G401 (cell line): ENCODE measurements around the gene PRKCH. TPM values are rescaled to one million over a fixed set of nuclear protein-coding genes. Genes with fewer than 3 reads are reported as not detected.

Experiments used
- DNase-seq: peaks from one replicate; pipeline ENCODE4 v3.0.0-alpha.2; 2015; ENCODE audit warnings: low spot score
- in situ Hi-C: cut with HindIII; loops from 2 replicates; pipeline ENCODE4 v1.10.0; 2016; ENCODE audit warnings: low sequenced_read_pairs, mixed read lengths
- total RNA-seq: library from RNA; depleted of rRNA; stranded (reverse); fragments of >200 nt; shearing (Covaris generic); gene quantifications from 2 replicates; pipeline ENCODE4 v1.2.3, GENCODE V29; 2014

PRKCH gene
- total RNA-seq, 1 experiment from 2014 or later, result not detected

DNA sequence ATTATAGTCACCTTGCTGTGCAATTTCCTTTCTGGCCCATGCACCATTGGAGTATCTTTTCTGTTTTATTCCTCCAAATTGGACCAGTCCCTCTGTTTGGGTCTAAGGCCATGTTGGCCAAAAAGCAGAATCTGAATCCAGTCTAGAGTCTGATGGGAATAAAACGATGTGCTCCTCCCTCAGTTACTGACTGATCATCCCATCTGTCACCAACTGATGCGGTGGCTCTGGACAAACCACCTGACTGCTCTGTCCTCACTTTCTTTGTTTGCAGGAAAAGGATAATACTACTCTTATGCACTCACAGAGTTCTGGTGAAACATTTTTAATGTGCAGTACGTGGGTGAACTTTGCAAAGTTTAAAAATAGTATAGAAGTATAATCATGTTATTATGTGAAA is 253.7 kb downstream of the PRKCH start:
- no peak for DNase-seq
- in situ Hi-C loops, result no loop called here

DNA sequence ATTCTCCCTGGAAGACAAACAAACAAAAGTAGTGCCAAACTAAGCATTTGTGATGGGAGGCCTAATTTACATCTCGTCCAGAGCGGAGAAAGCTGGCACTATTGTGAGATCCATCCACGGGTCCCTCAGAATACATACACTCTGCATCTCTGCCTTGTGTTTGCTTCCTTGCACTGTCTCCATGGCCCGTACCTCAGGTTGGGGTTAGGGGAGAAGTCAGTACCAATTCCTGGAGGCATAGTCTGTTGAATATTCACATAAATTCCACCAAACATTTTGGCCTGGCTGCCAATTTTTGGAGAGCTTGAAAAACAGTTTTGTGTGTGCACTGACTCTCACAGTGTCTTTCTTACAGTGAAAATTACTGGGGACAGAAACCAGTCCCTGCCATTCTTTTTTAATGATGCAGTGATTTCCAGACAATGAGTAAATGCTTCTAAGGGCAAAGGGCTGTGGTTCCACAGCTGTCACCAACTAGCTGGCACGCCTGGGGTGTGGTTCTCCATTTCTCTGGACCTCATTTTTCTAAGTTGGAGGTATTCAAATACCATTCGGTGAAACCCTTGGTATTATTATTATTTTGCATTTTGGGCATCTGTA is 254.3 kb downstream of the PRKCH start:
- no peak for DNase-seq
- in situ Hi-C loops, result no loop called here

DNA sequence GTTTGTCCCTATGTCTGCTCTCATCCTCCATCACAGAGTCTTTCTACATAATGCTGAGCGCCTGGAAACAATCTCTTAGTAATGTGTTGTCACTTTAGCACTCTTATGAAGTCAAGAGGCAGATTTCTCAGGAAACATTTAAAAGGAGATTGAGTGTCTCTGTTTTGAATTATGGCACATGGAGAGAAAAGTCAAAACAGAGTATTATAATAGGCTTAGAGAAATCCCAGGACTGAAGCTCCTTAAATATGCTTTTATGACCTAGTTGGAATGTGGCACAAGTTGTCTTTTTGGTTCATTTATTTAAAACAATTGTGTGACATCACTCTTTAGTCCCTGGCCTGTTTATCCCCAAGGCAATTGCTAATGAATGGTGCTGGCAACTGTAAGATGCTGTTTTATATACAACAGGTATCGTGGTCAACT is 256.1 kb downstream of the PRKCH start:
- in situ Hi-C loops, result no loop called here
- no peak for DNase-seq

DNA sequence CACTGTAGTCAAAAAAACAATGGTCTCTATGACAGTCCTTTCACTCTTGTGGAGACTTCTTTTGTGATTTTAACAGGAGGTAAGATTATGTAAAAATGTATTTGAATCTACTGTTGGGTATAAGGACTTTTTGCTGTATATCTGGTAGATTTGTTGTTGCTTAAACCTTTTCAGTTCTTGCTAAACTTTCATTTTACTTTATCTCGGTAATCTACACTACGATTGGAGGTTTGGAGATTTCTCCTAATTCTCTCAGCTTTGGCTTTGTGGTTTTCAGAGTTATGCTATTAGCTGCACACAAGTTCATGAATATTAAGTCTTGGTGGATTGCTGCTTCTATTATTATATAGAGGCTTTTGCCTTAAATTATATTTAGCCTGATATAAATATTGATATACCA is 257.4 kb downstream of the PRKCH start:
- no peak for DNase-seq
- in situ Hi-C loops, result no loop called here

DNA sequence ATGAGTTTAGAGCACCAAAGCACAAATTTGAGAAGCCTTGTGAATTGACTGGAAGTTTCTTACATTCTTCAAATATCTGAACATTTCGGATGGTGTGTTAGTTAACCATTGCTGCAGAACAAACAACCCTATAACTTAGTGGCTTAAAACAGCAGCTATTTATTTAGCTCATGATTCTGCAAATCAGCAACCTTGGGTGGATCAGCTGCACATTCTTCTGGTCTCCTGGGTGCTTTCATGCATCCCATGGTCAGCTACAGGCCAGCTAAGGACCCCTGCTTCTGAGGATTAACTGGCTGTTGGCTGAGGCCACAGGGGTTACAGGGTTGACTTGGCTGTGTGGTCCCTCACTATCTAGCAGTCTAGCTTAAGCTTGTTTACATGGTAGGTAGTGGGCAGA is 260.0 kb downstream of the PRKCH start:
- in situ Hi-C loops, result no loop called here
- DNase-seq, result no peak

DNA sequence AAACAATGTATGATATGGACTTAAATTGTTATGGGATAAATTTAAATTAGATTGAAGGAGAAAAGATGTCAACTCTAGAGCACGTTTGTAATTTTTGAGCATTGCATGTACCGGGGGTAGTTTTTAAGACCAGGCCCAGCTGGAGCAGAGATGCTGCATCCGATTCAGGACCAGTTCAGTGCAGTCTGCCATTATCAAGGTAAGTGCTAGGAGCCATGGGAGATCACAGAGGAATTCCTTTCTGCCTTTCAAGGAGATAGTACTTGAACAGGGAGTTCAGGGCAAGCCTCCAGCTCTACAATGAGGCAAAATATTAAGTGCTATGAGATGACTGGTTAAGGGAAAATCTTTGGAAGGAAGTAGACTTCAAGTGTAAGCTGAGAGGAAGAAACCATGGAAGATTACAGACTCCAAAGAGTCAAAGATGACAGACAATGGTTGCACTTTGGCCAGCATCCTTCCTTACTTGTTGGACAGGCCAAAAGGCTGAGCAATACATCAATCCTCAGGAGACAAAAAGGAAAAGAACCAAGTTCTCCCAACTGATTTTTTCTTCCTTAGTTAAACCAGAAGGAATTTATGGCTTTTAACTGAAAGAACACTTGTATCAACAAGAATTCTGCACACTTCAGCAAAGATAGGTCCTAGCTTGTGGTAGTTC is 260.7 kb downstream of the PRKCH start:
- in situ Hi-C loops, result no loop called here
- no peak for DNase-seq

DNA sequence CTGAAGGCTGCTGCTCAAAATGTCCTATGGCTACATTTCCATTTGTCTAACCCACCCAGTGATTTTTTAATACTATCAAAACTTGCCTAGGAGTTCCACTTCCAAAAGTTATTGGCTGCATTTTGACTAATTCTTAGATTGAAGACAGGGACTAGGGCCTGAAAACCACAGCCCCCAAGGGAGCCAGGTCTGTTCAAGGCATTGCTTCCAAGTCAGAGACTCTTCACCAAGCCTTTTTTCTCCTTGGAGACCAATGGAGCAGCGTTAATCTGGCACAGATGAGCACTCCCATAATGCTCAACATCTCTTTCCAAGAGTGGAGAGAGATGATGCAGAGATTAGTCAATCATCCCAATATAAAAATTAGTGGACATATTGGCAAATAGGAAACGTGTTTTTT is 261.4 kb downstream of the PRKCH start:
- no peak for DNase-seq
- in situ Hi-C loops, result no loop called here

DNA sequence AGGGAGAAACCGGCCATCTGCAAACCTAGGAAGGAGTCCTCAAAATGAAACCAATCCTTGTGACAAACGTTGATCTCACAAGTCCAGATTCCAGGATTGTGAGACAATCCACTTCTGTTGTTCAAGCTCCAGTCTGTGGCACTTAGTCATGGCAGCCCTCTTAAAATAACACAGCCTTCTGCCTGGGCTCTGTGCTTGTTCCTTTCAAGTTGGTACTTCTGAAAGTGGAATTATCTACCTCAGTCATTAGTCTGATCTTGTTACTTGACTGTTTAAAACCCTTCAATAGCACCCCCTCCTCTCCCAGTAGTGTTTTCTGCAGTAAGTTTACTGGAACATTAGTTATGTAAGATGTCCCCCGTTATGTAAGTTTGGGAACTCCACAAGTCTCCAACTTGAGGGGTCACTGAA is 263.0 kb downstream of the PRKCH start:
- no peak for DNase-seq
- in situ Hi-C loops, result no loop called here

DNA sequence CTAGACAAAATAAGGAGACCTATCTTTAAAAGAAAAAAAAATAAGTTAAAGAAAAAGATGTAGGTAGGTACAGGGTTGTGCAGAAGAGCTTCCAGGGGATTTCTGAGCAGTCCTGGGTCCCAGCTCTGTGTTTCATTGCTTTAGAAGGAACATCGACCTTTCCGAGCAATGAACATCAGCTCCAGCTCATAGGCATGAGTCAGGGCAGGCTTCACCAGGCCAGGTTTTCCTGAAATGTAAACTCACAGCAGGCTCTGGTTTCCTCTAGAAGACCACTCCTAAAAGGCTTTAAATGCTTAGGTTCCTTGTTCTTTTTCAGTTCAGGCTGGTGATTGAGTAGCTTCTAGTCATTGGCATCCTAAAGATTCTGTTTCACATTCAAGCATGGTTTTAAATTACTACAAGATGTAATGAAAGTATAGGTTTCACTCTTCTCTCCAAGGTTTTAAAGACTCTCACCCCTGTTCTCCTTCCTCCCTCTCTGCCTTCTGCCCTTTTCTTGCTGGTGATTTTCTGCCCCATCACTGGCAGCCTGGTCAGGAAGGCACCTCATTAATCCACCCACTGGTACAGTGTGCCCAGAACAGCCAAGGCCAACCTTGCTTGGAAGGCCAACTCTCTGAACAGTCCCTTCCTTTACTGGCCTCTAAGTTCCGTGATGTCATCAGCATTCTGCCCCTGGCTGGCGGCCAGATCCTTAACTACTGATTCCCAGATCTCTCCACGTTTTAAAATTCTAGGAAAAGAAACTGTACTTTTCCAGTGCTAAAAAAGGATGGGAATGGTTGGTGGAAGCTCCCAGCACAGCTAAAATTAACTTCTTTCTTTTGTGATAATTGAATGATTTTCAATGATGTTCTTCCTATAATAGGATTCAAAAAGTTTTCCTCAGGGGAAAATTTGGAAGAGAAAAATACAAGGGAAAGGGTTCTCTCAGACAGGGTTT is 264.5 kb downstream of the PRKCH start:
- DNase-seq, result no peak
- in situ Hi-C loops, result no loop called here

DNA sequence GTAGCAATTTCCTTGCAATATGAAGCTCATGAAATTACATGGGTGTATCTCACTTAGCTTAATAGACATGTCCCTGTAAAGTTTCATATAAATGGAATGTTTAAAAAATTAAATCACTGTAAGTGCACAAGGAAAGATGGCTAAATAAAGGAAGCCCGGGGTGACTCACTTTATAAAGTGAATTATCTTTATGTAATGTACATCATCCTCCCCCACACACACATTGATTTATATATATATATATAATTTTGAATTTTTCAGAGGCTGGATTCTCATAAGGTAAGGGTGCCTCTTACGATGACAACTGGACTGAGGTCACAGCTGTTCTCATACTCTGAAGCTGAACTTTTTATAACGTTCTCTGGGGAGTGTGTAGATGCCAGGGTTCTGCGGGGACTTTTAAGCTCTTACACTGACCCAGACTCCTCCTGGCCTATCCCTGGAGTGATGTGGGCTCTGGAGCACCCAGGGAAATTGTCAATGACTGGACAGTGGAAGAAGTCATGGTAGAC is 265.2 kb downstream of the PRKCH start:
- no peak for DNase-seq
- in situ Hi-C loops, result no loop called here

DNA sequence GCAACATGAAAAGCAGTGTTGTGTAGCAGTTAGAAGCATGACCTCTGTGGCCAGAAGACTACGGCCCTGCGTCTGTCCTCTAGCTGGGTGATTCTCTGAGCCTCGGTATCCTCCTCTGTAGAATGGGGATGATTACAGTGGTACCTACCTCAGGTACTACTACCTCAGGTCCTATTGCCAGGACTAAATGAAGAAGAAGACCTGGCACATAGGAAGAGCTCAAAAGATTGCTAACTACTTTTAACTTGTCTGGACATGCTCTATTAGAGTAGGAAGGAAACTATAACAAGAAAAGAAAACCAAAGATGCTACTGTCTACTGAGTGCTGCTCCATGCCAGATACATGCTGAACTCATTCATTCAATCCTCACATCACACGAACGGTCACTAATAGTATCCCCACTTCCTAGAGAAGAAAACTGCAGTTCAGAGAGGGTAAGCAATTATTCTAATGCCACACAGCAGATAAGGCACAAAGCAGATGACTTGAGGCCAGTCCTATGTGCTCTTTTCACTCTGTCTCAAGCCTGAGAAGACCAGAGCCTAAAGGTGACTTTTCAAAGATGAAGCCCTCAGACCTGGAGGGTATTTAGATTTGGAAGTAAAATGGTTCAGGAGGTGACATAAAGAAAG is 265.8 kb downstream of the PRKCH start:
- in situ Hi-C loops, result no loop called here
- DNase-seq, result no peak

DNA sequence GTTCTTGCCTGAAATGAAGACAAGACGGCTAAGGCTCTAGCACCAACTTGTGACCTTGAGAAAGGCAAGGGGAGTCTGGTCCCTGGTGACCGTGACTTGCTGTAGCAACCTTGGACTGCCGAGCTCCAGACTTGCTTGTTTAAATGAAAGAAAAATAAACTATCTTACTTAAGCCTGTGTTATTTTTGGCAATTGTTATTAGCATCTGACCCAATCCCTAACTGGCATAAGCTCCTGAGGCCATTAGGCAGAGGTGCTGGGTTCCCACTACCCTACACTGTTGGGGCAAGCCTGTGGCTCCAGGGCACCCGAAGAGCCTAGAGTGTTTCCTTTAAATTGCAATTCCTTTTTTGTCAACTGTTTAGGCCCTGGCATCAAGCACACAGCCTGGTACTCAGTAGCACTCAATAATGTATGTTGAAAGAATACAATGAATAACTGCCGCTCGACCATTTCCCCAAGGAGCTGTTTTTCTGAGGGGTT is 267.1 kb downstream of the PRKCH start:
- in situ Hi-C loops, result no loop called here
- no peak for DNase-seq

DNA sequence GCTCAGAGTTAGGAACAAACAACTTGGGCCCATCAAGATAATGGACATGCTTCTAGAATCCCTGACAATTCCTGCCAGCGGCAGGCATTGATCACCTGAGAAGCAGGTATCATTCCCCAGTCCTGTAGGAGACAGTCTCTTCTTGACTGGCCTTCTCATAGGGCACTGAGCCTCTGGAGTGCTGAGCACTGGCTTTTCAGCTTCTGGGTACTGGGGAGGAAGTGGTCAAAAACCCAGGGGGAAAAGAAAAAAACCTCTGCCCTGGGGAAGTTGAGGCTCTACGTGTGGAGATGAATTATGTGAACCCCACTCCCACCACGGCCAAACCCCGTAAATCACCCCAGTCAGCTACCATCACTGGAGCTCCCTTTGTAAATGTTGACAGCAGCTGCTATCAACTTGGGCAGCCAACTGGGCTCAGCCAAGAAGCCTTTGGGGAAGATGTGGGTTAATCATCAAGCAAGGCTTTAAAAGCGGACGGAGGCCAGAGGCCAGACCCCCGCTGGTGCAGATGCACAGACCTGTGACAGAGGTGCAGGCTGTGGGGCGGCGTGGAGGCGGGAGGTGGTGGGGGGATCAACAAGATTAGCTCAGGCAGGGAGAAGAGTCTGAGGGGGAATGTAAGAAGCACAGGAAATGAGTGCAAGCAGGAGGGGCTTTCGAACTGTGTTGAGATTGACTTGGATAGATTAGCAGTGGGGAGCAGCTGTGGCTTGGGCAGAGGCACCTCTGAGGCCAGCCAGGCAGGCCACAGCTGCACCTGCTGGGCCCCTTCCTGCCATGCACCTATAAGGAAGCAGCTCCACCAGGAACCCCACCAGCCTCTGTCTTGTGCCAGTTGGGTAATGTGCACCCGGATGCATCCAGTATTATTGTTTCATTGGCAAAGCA is 268.6 kb downstream of the PRKCH start:
- in situ Hi-C loops, result no loop called here
- no peak for DNase-seq

DNA sequence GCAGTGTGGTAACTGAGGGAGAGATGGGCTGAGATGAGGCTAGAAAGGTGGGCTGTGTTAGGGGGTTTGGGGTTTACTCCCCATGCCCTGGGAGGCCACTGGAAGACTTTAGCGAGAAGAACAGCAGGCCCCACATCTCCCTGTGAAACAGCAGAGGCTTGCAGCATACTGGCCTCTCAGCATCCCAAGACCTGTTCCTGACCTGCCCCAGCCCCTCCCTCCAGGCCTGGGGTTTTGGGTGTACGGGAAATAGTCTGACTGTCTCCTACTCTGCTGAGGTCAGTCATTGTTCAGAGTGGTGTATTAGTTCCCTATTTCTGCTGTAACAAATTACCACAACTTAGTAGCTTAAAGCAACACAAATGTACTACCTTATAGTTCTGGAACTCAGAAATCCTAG is 270.5 kb downstream of the PRKCH start:
- in situ Hi-C loops, result no loop called here
- no peak for DNase-seq

DNA sequence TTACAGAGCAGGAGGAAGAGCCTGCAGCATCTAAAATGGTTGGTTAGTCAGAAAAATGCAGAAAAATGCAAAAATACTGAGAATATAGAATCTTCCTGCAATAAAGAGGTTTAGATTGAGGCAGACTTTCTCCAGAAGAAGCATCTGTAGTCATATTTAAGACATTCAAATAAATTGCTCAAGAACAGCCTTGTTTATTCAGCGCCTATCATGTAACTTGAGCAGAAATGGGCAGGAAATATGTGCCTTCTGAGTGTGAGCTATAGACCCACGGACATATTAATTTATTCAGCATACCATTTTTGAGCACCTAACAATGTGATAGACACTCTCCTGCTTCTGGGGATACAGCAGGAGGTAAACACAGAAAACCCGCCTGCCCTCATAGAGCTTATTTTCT is 272.0 kb downstream of the PRKCH start:
- no peak for DNase-seq
- in situ Hi-C loops, result no loop called here

DNA sequence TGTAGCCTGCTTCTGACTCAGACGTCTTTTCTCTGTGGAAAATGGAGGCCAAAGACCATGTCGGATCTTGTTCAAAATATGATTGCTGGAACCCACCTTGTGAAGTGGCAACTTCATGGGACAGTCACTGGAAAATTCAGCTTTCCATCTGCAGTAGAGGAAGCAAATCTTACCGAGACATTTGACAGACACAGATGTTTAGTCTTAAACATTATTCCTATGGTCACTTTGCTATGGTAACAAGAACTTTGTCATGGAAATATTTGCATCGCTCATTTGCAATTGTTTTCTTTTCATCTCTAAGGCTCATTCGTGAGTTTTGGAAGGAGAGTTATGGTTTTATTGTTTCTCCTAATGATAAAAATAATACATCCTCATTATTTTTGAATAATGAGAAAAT is 275.6 kb downstream of the PRKCH start:
- in situ Hi-C loops, result no loop called here

DNA sequence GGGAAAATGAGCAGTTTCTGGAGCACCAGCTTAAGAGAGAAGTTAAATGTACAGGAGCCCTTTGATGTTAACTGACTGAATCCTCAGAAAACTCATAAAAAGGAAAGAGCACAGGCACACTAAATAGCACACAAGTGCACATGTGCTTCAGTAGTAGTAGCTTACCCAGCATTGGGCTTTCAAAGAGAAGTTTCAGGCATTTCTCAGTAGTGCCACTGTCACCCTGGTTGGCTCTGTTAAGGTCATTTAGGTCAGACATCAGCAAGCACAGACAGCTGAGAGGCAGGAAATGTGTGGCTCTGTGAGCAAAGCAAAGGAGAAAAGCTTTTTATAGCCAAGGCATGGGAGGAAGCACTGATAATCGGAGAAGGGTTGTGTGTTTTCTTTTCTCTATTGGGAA is 277.6 kb downstream of the PRKCH start:
- in situ Hi-C loops, result no loop called here
- no peak for DNase-seq

More for the DNA sequence above, 275.6 kb downstream of the PRKCH start:
- DNase-seq, result no peak

DNA sequence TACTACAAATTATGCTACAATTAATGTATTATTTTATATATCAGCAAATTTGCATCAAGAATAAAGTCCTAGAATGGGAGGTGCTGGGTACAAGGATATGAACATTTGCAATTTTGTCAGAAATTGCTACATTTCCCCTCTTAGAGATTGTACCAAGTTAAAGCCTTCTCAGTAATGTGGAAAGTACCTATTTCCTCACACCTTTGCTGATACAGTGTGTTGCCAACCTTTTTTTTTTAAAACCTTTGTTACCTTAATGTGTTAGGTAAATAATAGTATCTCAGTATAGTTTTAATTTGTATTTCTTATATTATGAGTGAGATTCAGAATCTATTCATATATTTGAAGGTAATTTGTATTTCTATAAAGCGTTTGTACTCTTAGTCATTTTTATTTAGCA is 278.6 kb downstream of the PRKCH start:
- in situ Hi-C loops, result no loop called here
- DNase-seq, result no peak
